ENCODE data around the gene PCDH1. TPM values are rescaled to one million over a fixed set of nuclear protein-coding genes. Genes with fewer than 3 reads are reported as not detected.

PCDH1 gene
- total RNA-seq, 4 donors from 2014 or later: 19.9 to 55.5 (median 44.9) TPM

GRCh38 chr5:141850786-141851185 lies 27.4 kb downstream of the PCDH1 start:
- Histone ChIP-seq H3K36me3 (peaks cover 0 to 18% (median 0%) of the 10 kb centered on the region in 3 donors), H3K27ac (peak overlapping the region; percentile 91 to 97 (median 94)), H3K4me1 (peaks cover 0 to 32% (median 8%) of the 10 kb centered on the region in 4 donors), H3K9me3 (no peaks in the 10 kb centered on the region), H3K27me3 (no peaks in the 10 kb centered on the region), H3K4me3 (peak overlapping the region; percentile 62 to 95 (median 81))
- DNase-seq (ENCODE audit: low spot score in 2 of 2): no peak
- TF ChIP-seq CTCF (IDR thresholded peaks at IDR 0.05): no peak
- TF ChIP-seq POLR2A (IDR thresholded peaks at IDR 0.05): no peak
- WGBS, 2 donors: 17 to 39% methylated on average over 5 of the region's 10 CpGs

DNA sequence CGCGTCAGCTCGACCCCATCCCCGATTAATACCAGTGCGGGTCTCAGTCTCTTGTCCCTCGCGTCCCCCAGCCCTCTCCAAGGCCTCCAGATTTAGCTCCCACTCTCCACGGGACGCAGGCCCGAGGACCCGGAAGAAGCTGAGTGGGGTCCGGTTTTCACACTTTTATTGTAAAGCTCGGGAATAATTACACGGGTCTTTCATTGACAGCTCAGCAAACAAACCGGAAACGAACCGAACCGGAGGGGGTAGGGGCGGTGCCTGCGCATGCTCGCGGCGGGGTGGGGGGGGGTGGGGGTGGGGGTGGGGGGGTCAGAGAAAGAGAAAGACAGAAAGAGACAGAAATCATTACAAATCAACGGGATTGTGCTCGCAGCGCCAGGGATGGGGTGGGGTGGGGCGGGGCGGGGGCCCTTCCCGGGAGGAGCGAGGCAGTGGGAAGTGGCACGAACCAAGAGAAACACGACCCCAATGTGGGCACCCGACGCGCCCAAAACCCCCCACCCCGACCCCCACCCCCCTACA lies 27.9 kb downstream of the PCDH1 start:
- WGBS, 2 donors: 1% methylated on average over 33 of the region's 36 CpGs
- no peaks in the 10 kb centered on the region for H3K9me3 ChIP-seq
- H3K4me3 ChIP-seq: peak overlapping the region; percentile 62 to 95 (median 81)
- peak overlapping the region; percentile 91 to 97 (median 94) for H3K27ac ChIP-seq
- H3K4me1 ChIP-seq: peaks cover 0 to 28% (median 8%) of the 10 kb centered on the region in 4 donors
- peaks cover 0 to 18% (median 0%) of the 10 kb centered on the region in 3 donors for H3K36me3 ChIP-seq
- H3K27me3 ChIP-seq: no peaks in the 10 kb centered on the region
- DNase-seq (ENCODE audit: low spot score in 2 of 2): peak in 1 of 2 donors; percentile 26
- TF ChIP-seq POLR2A (IDR thresholded peaks at IDR 0.05): no peak
- TF ChIP-seq CTCF (IDR thresholded peaks at IDR 0.05): no peak
- no peak for TF ChIP-seq EP300 (IDR thresholded peaks at IDR 0.05)

- peak; percentile 66 to 75 for DNase-seq (ENCODE audit: low spot score in 2 of 2)
- H3K4me1 ChIP-seq: peaks cover 0 to 25% (median 8%) of the 10 kb centered on the region in 4 donors
- WGBS, 2 donors: 0 to 1% methylated on average over 46 to 72 of the region's 73 CpGs
- peak overlapping the region; percentile 91 to 97 (median 94) for H3K27ac ChIP-seq
- H3K4me3 ChIP-seq: peak overlapping the region; percentile 62 to 95 (median 81)
- H3K36me3 ChIP-seq: peaks cover 0 to 18% (median 0%) of the 10 kb centered on the region in 3 donors
- H3K27me3 ChIP-seq: no peaks in the 10 kb centered on the region
- TF ChIP-seq CTCF (IDR thresholded peaks at IDR 0.05): peak in 2 of 5 experiments; percentile 39 to 42
- TF ChIP-seq EP300 (IDR thresholded peaks at IDR 0.05): peak in 1 of 2 donors; percentile 97
- peak; percentile 67 to 89 for TF ChIP-seq POLR2A (IDR thresholded peaks at IDR 0.05)
- H3K9me3 ChIP-seq: no peaks in the 10 kb centered on the region
These were observed 28.6 kb downstream of the PCDH1 start for GRCh38 chr5:141849415-141850243.

GRCh38 chr5:141848744-141849414 lies 29.3 kb downstream of the PCDH1 start:
- peaks cover 0 to 11% (median 0%) of the 10 kb centered on the region in 3 donors for H3K36me3 ChIP-seq
- H3K4me1 ChIP-seq: peaks cover 0 to 32% (median 8%) of the 10 kb centered on the region in 4 donors
- peak in 1 of 2 donors; percentile 35 for TF ChIP-seq EP300 (IDR thresholded peaks at IDR 0.05)
- TF ChIP-seq CTCF (IDR thresholded peaks at IDR 0.05): no peak
- H3K27me3 ChIP-seq: no peaks in the 10 kb centered on the region
- H3K9me3 ChIP-seq: no peaks in the 10 kb centered on the region
- peak overlapping the region; percentile 62 to 95 (median 81) for H3K4me3 ChIP-seq
- H3K27ac ChIP-seq: peak overlapping the region; percentile 91 to 97 (median 94)
- WGBS, 2 donors: 17 to 23% methylated on average over 11 to 19 of the region's 19 CpGs
- DNase-seq (ENCODE audit: low spot score in 2 of 2): peak in 1 of 2 donors; percentile 28
